Measurements from ENCODE around the gene SH2D5.

GRCh38 chr1:20770314-20771087, 38.0 kb upstream of the SH2D5 start:
- TF ChIP-seq CTCF (IDR thresholded peaks at IDR 0.05) (no peak), POLR2A (IDR thresholded peaks at IDR 0.05) (no peak)

Data from transverse colon (tissue), 3 donors.